H9 (cell line): Measurements from ENCODE around the gene P2RX6. TPM values are rescaled to one million over a fixed set of nuclear protein-coding genes. Genes with fewer than 3 reads are reported as not detected.

Source experiments
- DNase-seq: peaks from one replicate; pipeline ENCODE4 v3.0.0-alpha.2; 2017
- H2AFZ ChIP-seq: one replicate; pipeline ENCODE4 v1.6.1; 2013; ENCODE audit warnings: mild to moderate bottlenecking, low read length, control low read depth, moderate library complexity
- H2AK5ac ChIP-seq: 2 replicates; pipeline ENCODE4 v1.6.1; 2013; ENCODE audit warnings: low read length, control low read depth, mixed read lengths; ENCODE audit not compliant: insufficient read length
- H2BK120ac ChIP-seq: one replicate; pipeline ENCODE4 v1.6.1; 2013; ENCODE audit warnings: low read depth, mild to moderate bottlenecking, low read length, control low read depth, inconsistent platforms; ENCODE audit not compliant: poor library complexity, severe bottlenecking
- H2BK12ac ChIP-seq: 2 replicates; pipeline ENCODE4 v1.6.1; 2013; ENCODE audit warnings: low read length, control low read depth, mixed read lengths, low read depth; ENCODE audit not compliant: insufficient read length
- H2BK15ac ChIP-seq: 2 replicates; pipeline ENCODE4 v1.6.1; 2013; ENCODE audit warnings: low read depth, low read length, control low read depth
- H2BK20ac ChIP-seq: one replicate; pipeline ENCODE4 v1.6.1; 2013; ENCODE audit warnings: low read depth, mild to moderate bottlenecking, low read length, control low read depth, inconsistent platforms; ENCODE audit not compliant: poor library complexity, severe bottlenecking
- H2BK5ac ChIP-seq: 2 replicates; pipeline ENCODE4 v1.6.1; 2013; ENCODE audit warnings: low read length, control low read depth, mixed read lengths; ENCODE audit not compliant: insufficient read length
- H3K14ac ChIP-seq: 2 replicates; pipeline ENCODE4 v1.6.1; 2013; ENCODE audit warnings: low read length, control low read depth; ENCODE audit not compliant: insufficient read depth
- H3K18ac ChIP-seq: 2 replicates; pipeline ENCODE4 v1.6.1; 2013; ENCODE audit warnings: low read depth, mild to moderate bottlenecking, mixed read lengths, low read length, control low read depth; ENCODE audit not compliant: insufficient read length
- H3K23ac ChIP-seq: 2 replicates; pipeline ENCODE4 v1.6.1; 2013; ENCODE audit warnings: low read length, control low read depth, mixed read lengths, low read depth; ENCODE audit not compliant: insufficient read length
- H3K23me2 ChIP-seq: 2 replicates; pipeline ENCODE4 v1.6.1; 2013; ENCODE audit warnings: low read depth, mild to moderate bottlenecking, mixed read lengths, low read length, control low read depth; ENCODE audit not compliant: insufficient read length, poor library complexity, severe bottlenecking
- H3K27ac ChIP-seq: 2 replicates; pipeline ENCODE4 v1.5.1; 2013; ENCODE audit warnings: low read length, control low read depth, mixed read lengths, low read depth; ENCODE audit not compliant: insufficient read length
- H3K27me3 ChIP-seq: 2 replicates; pipeline ENCODE4 v1.6.1; 2013; ENCODE audit warnings: low read length, control low read depth, inconsistent platforms; ENCODE audit not compliant: insufficient read depth
- H3K4ac ChIP-seq: 2 replicates; pipeline ENCODE4 v1.6.1; 2013; ENCODE audit warnings: low read depth, mild to moderate bottlenecking, control low read depth, inconsistent platforms, low read length, moderate library complexity
- H3K4me1 ChIP-seq: 2 replicates; pipeline ENCODE4 v1.6.1; 2013; ENCODE audit warnings: low read length, control low read depth, inconsistent platforms; ENCODE audit not compliant: insufficient read depth
- H3K4me2 ChIP-seq: 2 replicates; pipeline ENCODE4 v1.6.1; 2013; ENCODE audit warnings: low read length, control low read depth, mixed read lengths; ENCODE audit not compliant: insufficient read length, insufficient read depth
- H3K56ac ChIP-seq: 2 replicates; pipeline ENCODE4 v1.6.1; 2013; ENCODE audit warnings: low read depth, mild to moderate bottlenecking, mixed read lengths, low read length, control low read depth; ENCODE audit not compliant: insufficient read length
- H3K79me1 ChIP-seq: 2 replicates; pipeline ENCODE4 v1.6.1; 2013; ENCODE audit warnings: low read depth, mild to moderate bottlenecking, moderate library complexity, low read length, control low read depth, inconsistent platforms; ENCODE audit not compliant: insufficient read depth, poor library complexity, severe bottlenecking
- H3K79me2 ChIP-seq: 2 replicates; pipeline ENCODE4 v1.6.1; 2013; ENCODE audit warnings: low read length, control low read depth, inconsistent platforms; ENCODE audit not compliant: insufficient read depth
- H3K9ac ChIP-seq: 2 replicates; pipeline ENCODE4 v1.6.1; 2013; ENCODE audit warnings: low read length, control low read depth, mixed read lengths; ENCODE audit not compliant: insufficient read length; ENCODE audit errors: extremely low read depth
- H3K9me3 ChIP-seq: one replicate; pipeline ENCODE4 v1.6.1; 2013; ENCODE audit warnings: low read depth, low read length, inconsistent platforms; ENCODE audit not compliant: control insufficient read depth
- H3T11ph ChIP-seq: one replicate; pipeline ENCODE4 v1.6.1; 2013; ENCODE audit warnings: mild to moderate bottlenecking, low read length, control low read depth, inconsistent platforms
- H4K20me1 ChIP-seq: one replicate; pipeline ENCODE4 v1.6.1; 2013; ENCODE audit not compliant: control insufficient read depth, insufficient read length, insufficient read depth
- H4K5ac ChIP-seq: 2 replicates; pipeline ENCODE4 v1.6.1; 2013; ENCODE audit warnings: low read depth, mild to moderate bottlenecking, mixed read lengths, low read length, control low read depth; ENCODE audit not compliant: insufficient read length
- H4K8ac ChIP-seq: replicated peaks from 2 replicates; pipeline ENCODE4 v1.6.1; 2013; ENCODE audit warnings: low read length, control low read depth, mixed read lengths, low read depth; ENCODE audit not compliant: insufficient read length
- H4K91ac ChIP-seq: 2 replicates; pipeline ENCODE4 v1.6.1; 2013; ENCODE audit warnings: low read depth, mild to moderate bottlenecking, moderate library complexity, mixed read lengths, low read length, control low read depth; ENCODE audit not compliant: insufficient read length
- H3K27ac Mint-ChIP-seq, 3 experiments: 2 replicates in 2 of 3; 3 replicates in 1 of 3; pipeline ENCODE4 v1.8.0; 2020 to 2021; ENCODE audit warnings: mixed read lengths in 3 of 3, mild to moderate bottlenecking in 1 of 3, moderate library complexity in 1 of 3
- H3K27me3 Mint-ChIP-seq: 2 replicates; pipeline ENCODE4 v1.8.0; 2021; ENCODE audit warnings: low read depth, mild to moderate bottlenecking, moderate library complexity, mixed read lengths
- H3K36me3 Mint-ChIP-seq, 3 experiments: 2 replicates in 2 of 3; 3 replicates in 1 of 3; pipeline ENCODE4 v1.8.0; 2020 to 2021; ENCODE audit warnings: low read depth in 3 of 3, mixed read lengths in 3 of 3; ENCODE audit not compliant: insufficient read depth in 1 of 3
- H3K4me1 Mint-ChIP-seq, 2 experiments: 2 replicates each; pipeline ENCODE4 v1.8.0; 2020; ENCODE audit warnings: mixed read lengths in 2 of 2
- H3K4me3 Mint-ChIP-seq, 2 experiments: 2 replicates in 1 of 2; 3 replicates in 1 of 2; pipeline ENCODE4 v1.8.0; 2020 to 2021; ENCODE audit warnings: mild to moderate bottlenecking in 2 of 2, mixed read lengths in 2 of 2, moderate library complexity in 1 of 2
- H3K9me3 Mint-ChIP-seq, 2 experiments: 2 replicates in 1 of 2; 3 replicates in 1 of 2; pipeline ENCODE4 v1.8.0; 2020; ENCODE audit warnings: mild to moderate bottlenecking in 2 of 2, mixed read lengths in 2 of 2, moderate library complexity in 1 of 2
- WGBS: extraction: QIAGEN DNeasy Blood & Tissue Kit; methylation state at CpG from one replicate; pipeline ENCODE4 v1.1.7; 2013; ENCODE audit warnings: missing lambda C conversion rate, low lambda C conversion rate, mixed read lengths; ENCODE audit not compliant: insufficient read length; ENCODE audit errors: extremely low coverage; 5-methylcytosine and 5-hydroxymethylcytosine counted together
- total RNA-seq: library from RNA; stranded (reverse); gene quantifications from 2 replicates; pipeline ENCODE4 v1.2.1, GENCODE V29; 2021
- TF ChIP-seq, protein P1 (sequence below): fragments of 200-600 bp; sonication (generic); conservative IDR thresholded peaks from 3 replicates; pipeline ENCODE4 v1.8.0; 2021; ENCODE audit warnings: antibody characterized with exemption, mild to moderate bottlenecking

Gene P2RX6
- total RNA-seq, 1 experiment from 2014 or later = not detected

DNA sequence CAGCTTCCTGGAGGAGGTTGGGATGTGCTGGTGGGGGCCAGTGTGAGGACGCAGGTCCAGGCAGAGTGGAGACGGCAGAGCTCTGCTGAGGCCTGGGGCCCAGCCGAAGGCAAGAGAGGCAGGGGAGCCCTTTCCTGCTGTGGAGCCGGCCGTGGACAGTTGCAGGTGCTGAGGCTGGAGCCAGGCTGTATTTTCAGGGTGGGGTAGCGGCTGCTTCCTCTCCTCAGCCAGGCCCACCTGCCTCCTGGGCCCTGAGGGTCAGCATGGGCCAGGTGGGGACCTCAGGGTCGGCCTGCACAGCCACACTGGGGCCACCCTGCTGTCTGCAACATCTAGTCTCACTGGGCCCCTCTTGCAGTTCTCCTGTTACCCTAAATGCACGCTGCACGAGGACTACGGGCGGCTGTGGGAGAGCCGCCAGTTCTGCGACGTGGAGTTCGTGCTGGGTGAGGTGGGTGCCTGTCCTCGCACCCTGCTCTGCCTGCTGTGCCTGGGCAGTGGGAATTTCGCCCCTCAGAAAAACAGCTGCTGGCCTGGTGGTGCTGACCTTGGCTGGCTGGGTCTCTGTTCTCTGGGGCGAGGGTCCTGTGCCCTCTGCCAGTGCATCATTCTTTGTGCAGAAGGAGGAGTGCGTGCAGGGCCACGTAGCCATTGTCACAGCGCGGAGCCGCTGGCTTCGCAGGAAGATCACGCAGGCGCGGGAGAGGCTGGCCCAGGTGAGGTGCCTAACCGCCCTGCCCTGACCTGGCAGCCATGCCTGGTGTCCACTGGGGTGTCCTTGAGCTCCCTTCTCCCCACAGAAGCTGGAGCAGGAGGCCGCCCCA is 21.4 kb upstream of the P2RX6 start:
- Histone ChIP-seq H3K23ac (no peak overlapping the region), H3K14ac (no peak overlapping the region; the same call in 1 of the 2 replicates), H2AK5ac (no peak overlapping the region), H3K79me1 (no peaks in the 10 kb centered on the region), H3K9ac (no peak overlapping the region), H2AFZ (no peak overlapping the region), H4K5ac (no peak overlapping the region), H2BK5ac (no peak overlapping the region), H3K27ac (no peak overlapping the region), H2BK120ac (no peak overlapping the region), H3K9me3 (no peaks in the 10 kb centered on the region), H3K27me3 (no peaks in the 10 kb centered on the region), H2BK12ac (no peak overlapping the region), H3K79me2 (no peaks in the 10 kb centered on the region), H3K4me1 (no peaks in the 10 kb centered on the region), H3K23me2 (no peaks in the 10 kb centered on the region), H2BK20ac (no peak overlapping the region), H3K18ac (no peak overlapping the region), H3K4me2 (no peak overlapping the region), H3K56ac (no peak overlapping the region), H3T11ph (no peak overlapping the region), H3K4ac (no peak overlapping the region), H4K91ac (no peak overlapping the region), H4K8ac (no peak overlapping the region), H2BK15ac (no peak overlapping the region), H4K20me1 (no peaks in the 10 kb centered on the region)
- no peak overlapping the region for H3K4me3 Mint-ChIP-seq
- TF ChIP-seq, protein P1, sequence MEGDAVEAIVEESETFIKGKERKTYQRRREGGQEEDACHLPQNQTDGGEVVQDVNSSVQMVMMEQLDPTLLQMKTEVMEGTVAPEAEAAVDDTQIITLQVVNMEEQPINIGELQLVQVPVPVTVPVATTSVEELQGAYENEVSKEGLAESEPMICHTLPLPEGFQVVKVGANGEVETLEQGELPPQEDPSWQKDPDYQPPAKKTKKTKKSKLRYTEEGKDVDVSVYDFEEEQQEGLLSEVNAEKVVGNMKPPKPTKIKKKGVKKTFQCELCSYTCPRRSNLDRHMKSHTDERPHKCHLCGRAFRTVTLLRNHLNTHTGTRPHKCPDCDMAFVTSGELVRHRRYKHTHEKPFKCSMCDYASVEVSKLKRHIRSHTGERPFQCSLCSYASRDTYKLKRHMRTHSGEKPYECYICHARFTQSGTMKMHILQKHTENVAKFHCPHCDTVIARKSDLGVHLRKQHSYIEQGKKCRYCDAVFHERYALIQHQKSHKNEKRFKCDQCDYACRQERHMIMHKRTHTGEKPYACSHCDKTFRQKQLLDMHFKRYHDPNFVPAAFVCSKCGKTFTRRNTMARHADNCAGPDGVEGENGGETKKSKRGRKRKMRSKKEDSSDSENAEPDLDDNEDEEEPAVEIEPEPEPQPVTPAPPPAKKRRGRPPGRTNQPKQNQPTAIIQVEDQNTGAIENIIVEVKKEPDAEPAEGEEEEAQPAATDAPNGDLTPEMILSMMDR = no peak
- H3K27ac Mint-ChIP-seq = no peak overlapping the region
- WGBS = no CpG with 5 or more reads among the region's 29 CpGs
- H3K4me1 Mint-ChIP-seq = 0 out of 4 replicates have a peak, but pooled peaks cover 0 to 2% of the 10 kb centered on the region in 2 experiments
- no peaks in the 10 kb centered on the region for H3K27me3 Mint-ChIP-seq
- DNase-seq = no peak
- H3K9me3 Mint-ChIP-seq = no peaks in the 10 kb centered on the region
- peaks cover 2 to 23% (median 8%) of the 10 kb centered on the region in 3 experiments; a peak in 6 of 7 replicates for H3K36me3 Mint-ChIP-seq
